GM15510 (cell line): ENCODE measurements around the gene TBKBP1.

Source experiments
- POLR2A ChIP-seq: IDR thresholded peaks from 3 replicates; pipeline ENCODE4 v1.6.1; 2011; ENCODE audit warnings: borderline replicate concordance; ENCODE audit not compliant: insufficient read length; ENCODE audit errors: extremely low read depth

Gene TBKBP1

DNA sequence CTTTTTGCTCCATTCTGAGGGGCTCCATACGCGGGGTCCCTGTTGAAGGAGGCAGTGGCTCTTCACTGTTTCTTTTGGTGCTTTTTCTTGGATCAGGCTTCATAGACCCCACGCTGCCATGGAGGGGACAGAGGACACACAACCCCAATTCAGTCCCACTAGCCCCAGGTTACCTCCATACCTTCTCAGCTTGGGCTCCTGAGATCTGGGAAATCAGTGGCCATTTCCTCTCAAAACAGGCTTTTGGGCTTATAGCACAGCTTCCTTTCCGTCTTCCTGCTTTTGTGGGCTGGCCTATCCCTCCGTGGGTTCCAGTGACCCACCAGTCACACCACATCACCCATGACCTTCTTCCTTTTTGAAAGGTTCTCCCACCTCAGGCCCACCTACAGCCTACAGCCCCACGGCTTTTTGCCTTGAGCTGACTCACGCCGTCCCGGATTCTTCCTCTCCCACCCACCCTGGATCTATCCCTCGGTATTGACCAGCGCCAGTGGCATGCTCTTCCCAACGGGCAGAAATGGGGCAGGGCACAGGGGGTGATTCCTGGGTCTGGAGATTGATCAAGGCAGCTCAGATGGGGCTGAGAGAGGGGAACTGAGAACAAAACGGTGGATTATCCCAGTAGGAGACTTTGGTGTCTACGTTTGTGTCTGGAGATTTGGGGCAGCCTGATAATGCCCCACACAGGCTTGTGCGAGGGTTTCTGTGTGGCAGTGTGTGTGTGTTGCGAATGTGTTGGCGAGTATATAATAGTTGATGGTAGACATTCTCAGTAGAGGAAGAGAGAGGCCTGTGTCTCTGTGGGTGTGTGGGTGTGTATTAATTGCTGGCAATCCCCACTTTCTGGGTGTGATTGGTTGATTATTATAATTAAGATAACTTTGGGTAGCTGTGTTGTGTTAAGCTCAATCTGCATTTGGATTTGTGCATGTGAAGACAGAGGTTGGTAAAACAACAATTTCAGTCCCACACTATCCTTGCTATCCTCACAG, 42.8 kb downstream of the TBKBP1 start:
- TF ChIP-seq POLR2A = no peak

DNA sequence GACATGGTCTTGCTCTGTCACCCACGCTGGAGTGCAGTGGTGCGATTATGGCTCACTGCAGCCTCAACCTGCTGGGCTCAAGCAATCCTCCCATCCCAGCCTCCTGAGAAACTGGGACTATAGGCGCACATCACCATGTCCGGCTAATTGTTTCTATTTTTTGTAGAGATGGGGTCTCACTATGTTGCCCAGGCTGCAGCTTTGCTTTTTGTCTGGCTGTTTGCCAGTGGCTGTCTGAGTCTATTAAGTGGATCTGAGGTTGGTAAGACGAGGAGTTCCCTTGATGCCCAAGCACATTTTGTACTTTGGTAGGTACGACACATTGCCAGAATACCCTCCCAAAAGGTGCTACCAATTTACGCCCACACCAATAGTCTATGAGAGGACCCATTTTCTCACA, 44.2 kb downstream of the TBKBP1 start:
- TF ChIP-seq POLR2A = no peak

GRCh38 chr17:47739150-47739549, 45.2 kb downstream of the TBKBP1 start:
- no peak for TF ChIP-seq POLR2A

DNA sequence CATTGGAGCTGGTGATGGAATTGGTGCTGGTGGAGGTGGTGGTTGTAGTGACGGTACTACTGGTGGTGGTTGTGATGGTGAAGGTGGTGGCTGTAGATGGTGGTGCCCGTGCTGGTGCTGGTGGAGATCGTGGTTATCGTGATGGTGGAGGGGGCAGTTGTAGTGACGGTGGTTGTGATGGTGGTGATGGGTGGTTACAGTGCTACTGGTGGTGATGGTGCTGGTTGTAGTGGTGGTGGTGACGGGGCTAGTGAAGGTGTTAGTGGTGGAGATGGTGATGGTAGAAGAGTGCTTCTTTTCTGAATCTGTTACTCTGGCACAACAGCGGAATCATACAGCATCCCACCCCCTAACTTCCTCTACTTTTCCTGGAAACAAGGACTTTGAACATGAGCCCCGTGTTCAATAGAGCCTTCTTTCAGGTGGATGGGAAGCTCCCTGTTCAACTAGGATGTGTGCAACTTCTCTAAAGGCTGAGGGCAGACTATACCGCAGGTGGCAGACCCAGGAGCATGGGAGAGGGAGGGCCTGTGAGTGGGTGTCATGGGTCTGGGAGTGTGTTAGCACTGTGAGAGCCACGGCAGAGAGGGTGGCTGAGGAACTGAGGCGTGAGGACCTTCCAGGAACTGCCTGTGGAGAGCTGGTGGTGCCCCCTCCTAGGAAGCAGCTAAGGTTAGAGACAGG, 47.3 kb downstream of the TBKBP1 start:
- TF ChIP-seq POLR2A = no peak

DNA sequence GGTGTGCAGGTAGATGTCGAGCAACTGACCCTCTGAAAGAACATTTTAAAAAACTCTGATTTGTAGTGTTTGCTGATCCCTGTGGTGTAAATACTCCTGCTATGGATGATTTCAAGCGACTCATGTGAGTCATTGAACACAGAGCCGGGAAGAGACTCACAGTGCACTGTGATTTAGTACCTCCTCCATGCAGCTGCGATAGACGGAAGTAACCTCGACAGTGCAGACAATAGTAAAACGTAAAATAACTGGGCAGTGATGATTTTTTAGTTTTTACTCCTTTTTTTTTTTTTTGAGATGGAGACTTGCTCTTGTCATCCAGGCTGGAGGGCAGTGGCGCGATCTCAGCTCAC, 47.8 kb downstream of the TBKBP1 start:
- TF ChIP-seq POLR2A = no peak

DNA sequence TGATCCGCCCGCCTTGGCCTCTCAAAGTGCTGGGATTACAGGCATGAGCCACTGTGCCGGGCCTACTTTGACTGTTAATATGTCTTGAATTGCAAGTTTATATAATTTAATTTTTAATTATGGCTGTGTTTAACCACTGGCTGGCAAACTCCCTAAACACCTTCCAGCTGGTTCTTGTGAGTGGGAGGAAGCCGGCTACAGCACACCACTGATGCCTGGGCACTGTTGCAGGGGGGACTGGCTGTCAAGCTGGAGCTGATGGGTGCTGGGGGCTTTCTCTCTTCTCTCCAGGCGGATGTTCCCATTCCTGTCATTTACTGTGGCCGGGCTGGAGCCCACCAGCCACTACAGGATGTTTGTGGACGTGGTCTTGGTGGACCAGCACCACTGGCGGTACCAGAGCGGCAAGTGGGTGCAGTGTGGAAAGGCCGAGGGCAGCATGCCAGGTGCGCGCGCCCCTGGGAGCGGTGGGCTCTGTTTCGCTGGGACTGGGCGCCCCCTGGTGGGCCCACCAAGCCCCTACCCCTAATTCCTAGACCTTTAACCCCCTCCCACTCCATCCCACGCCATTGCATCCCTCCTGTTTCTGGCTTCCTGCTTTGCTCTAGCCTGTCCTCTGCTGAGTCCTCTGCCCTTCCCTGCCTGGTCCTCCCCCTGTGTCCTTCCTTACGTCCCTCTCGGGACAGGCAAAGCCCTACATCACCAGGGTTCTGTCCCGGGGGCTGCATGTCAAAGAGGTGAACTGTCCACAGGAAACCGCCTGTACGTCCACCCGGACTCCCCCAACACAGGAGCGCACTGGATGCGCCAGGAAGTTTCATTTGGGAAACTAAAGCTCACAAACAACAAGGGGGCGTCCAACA, 48.6 kb downstream of the TBKBP1 start:
- TF ChIP-seq POLR2A = no peak

- TF ChIP-seq POLR2A = no peak
Observed at GRCh38 chr17:47744168-47745036, 50.4 kb downstream of the TBKBP1 start.

DNA sequence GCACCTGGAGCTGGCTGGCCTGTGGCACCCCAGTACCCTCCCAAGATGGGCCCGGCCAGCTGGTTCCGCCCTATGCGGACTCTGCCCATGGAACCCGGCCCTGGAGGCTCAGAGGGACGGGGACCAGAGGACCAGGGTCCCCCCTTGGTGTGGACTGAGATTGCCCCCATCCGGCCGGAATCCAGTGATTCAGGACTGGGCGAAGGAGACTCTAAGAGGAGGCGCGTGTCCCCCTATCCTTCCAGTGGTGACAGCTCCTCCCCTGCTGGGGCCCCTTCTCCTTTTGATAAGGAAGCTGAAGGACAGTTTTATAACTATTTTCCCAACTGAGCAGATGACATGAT, 51.0 kb downstream of the TBKBP1 start:
- no peak for TF ChIP-seq POLR2A

DNA sequence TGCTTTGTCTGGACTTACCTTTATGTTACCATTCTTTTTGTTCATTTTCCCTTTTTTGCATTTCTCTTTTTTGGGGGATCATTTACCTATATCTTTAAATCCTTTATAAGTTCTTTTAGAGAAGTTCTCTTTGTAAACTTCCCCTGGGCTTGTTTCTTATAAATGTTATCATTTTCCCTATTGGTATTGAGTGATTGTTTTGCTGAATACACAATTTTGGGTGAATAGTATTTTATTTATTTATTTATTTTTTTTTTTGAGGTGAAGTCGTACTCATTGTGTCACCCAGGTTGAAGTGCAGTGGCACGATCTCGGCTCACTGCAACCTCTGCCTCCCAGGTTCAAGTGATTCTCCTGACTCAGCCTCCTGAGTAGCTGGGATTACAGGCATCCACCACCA, 57.5 kb downstream of the TBKBP1 start:
- TF ChIP-seq POLR2A = no peak

DNA sequence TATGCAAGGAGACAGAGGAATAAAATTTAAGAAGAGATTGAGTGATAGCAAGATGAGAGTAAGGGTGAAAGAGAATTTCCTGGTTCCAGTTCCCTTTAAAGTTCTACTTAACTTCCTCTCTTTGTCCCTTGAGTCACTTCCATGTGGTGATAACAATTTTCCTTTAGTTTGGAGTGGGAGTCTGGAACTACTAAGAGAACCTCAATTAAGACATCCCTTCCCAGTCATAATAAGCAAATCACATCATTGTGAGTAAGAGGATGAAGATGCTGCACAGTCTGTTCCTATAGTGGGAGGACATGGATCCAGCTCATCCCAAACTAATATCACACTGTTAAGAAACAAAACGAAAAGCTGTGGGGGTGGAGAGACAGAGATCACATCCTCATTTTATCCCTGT, 63.4 kb downstream of the TBKBP1 start:
- TF ChIP-seq POLR2A = no peak

GRCh38 chr17:47760409-47761140, 66.6 kb downstream of the TBKBP1 start:
- TF ChIP-seq POLR2A = no peak
